Stimulated activated CD4-positive, alpha-beta T cell treated with anti-CD3 and anti-CD28 coated beads, Interleukin-2, amount 100 ng/mL, for 4 hours (primary cell): ENCODE measurements around the gene GPC3.
A peak's percentile ranks its signal among the peaks of the same experiment; 100 is the strongest.
"Not testable (repeated sequence)": the region's sequence is repeated elsewhere in the genome, so short reads cannot be mapped to it uniquely, and the experiment has no call there.

ENCODE experiments used
- DNase-seq: peaks from one replicate; pipeline ENCODE4 v3.0.0-alpha.2; 2020; ENCODE audit warnings: low read depth

Gene GPC3

GRCh38 chrX:133985164-133985966 is at the start of gene GPC3:
Gene GPC3, minus strand, starts transcription at chrX:133985594.
- peak; percentile 28 for DNase-seq

- DNase-seq, result no peak
Observed at GRCh38 chrX:134032441-134032840, 47.0 kb upstream of the GPC3 start.

- peak; percentile 3 for DNase-seq
Observed at GRCh38 chrX:134026565-134027311, 41.3 kb upstream of the GPC3 start.

- no peak for DNase-seq
Observed at GRCh38 chrX:134025986-134026545, 40.7 kb upstream of the GPC3 start.

- DNase-seq, result no peak
Observed at GRCh38 chrX:134024686-134025377, 39.4 kb upstream of the GPC3 start.

- no peak for DNase-seq
Observed at GRCh38 chrX:134023851-134024281, 38.5 kb upstream of the GPC3 start.

- no peak for DNase-seq
Observed at GRCh38 chrX:134020910-134021309, 35.5 kb upstream of the GPC3 start.

GRCh38 chrX:134019567-134020206 is 34.3 kb upstream of the GPC3 start:
- no peak for DNase-seq

GRCh38 chrX:134016309-134016708 is 30.9 kb upstream of the GPC3 start:
- DNase-seq, result not testable (repeated sequence)

- DNase-seq, result not testable (repeated sequence)
Observed at GRCh38 chrX:134015510-134015909, 30.1 kb upstream of the GPC3 start.

- DNase-seq, result no peak
Observed at GRCh38 chrX:134013524-134013923, 28.1 kb upstream of the GPC3 start.

- DNase-seq, result no peak
Observed at GRCh38 chrX:134013092-134013497, 27.7 kb upstream of the GPC3 start.

GRCh38 chrX:134010690-134011089 is 25.3 kb upstream of the GPC3 start:
- DNase-seq, result no peak

- no peak for DNase-seq
Observed at GRCh38 chrX:134007716-134008115, 22.3 kb upstream of the GPC3 start.

GRCh38 chrX:134006484-134007161 is 21.2 kb upstream of the GPC3 start:
- DNase-seq, result no peak

GRCh38 chrX:134004084-134004483 is 18.7 kb upstream of the GPC3 start:
- no peak for DNase-seq

- no peak for DNase-seq
Observed at GRCh38 chrX:134002921-134003615, 17.7 kb upstream of the GPC3 start.

- DNase-seq, result no peak
Observed at GRCh38 chrX:134000260-134001245, 15.2 kb upstream of the GPC3 start.

GRCh38 chrX:133999031-133999705 is 13.8 kb upstream of the GPC3 start:
- DNase-seq, result no peak
